B cell (primary cell): Measurements from ENCODE around the gene BCKDK. TPM values are rescaled to one million over a fixed set of nuclear protein-coding genes. Genes with fewer than 3 reads are reported as not detected.

Source experiments
- ATAC-seq: fragments of 200-7000 bp; cut with Tn5 transposase; one replicate; pipeline ENCODE4 v1.10.0; 2021; ENCODE audit warnings: low read depth, mild to moderate bottlenecking, moderate number of reproducible peaks, moderate library complexity
- CTCF ChIA-PET: fragments of 350-600 bp; sonication (Branson Sonifier 250); formaldehyde crosslinking; loops from one replicate; lab custom pipeline; 2021; ENCODE audit warnings: antibody characterized with exemption, inconsistent platforms; lab: Charles Lee
- POLR2A ChIA-PET: fragments of 350-600 bp; sonication (Branson Sonifier 250); formaldehyde crosslinking; loops from one replicate; lab custom pipeline; 2021; ENCODE audit warnings: antibody characterized with exemption; lab: Charles Lee
- DNase-seq: peaks from one replicate; pipeline ENCODE4 v3.0.0; 2013
- H2AFZ ChIP-seq: 2 replicates; pipeline ENCODE4 v1.6.1; 2012; ENCODE audit warnings: mild to moderate bottlenecking, low read depth, low read length; ENCODE audit not compliant: insufficient read depth, poor library complexity, severe bottlenecking
- H3K27ac ChIP-seq, 2 donors: 1 replicate in 1 of 2; 2 replicates in 1 of 2; pipeline ENCODE4 v1.5.1; 2012 to 2013; ENCODE audit warnings: low read length in 2 of 2, mild to moderate bottlenecking in 2 of 2, moderate library complexity in 1 of 2
- H3K27me3 ChIP-seq, 4 experiments: fragments of 200-600 bp in 1 of 4; sonication (generic) in 1 of 4; replicated peaks in 1 of 4; 1 replicate in 2 of 4; 2 replicates in 2 of 4; pipeline versions ENCODE4 v1.6.1 to v1.7.0; 2013 to 2016; ENCODE audit warnings: low read length in 3 of 4, mild to moderate bottlenecking in 2 of 4, mixed read lengths in 1 of 4, moderate library complexity in 1 of 4; ENCODE audit not compliant: insufficient read depth in 4 of 4, control insufficient read depth in 3 of 4; ENCODE audit errors: control extremely low read depth in 1 of 4
- H3K36me3 ChIP-seq, 2 experiments: replicated peaks in 1 of 2; 1 replicate in 1 of 2; 2 replicates in 1 of 2; pipeline versions ENCODE4 v1.6.1 to v1.7.1; 2013; ENCODE audit warnings: low read length in 1 of 2; ENCODE audit not compliant: insufficient read depth in 2 of 2, control insufficient read depth in 1 of 2; ENCODE audit errors: control extremely low read depth in 1 of 2, extremely low read depth in 1 of 2
- H3K4me1 ChIP-seq, 2 donors: fragments of 200-600 bp in 1 of 2; sonication (generic) in 1 of 2; 1 replicate in 1 of 2; 2 replicates in 1 of 2; pipeline versions ENCODE4 v1.5.1 to v1.6.1; 2013 to 2017; ENCODE audit warnings: low read length in 2 of 2; ENCODE audit not compliant: control insufficient read depth in 2 of 2, insufficient read depth in 2 of 2
- H3K4me2 ChIP-seq: replicated peaks from 2 replicates; pipeline ENCODE3; 2012; ENCODE audit warnings: mild to moderate bottlenecking, low read depth, low read length; ENCODE audit not compliant: poor library complexity, severe bottlenecking
- H3K4me3 ChIP-seq, 5 experiments: fragments of 200-600 bp in 1 of 5; sonication (generic) in 1 of 5; 1 replicate in 3 of 5; 2 replicates in 2 of 5; pipeline versions ENCODE4 v1.5.1 to v1.7.0; 2011 to 2016; ENCODE audit warnings: low read length in 4 of 5, mild to moderate bottlenecking in 4 of 5, low read depth in 2 of 5, control low read depth in 1 of 5, moderate library complexity in 1 of 5; ENCODE audit not compliant: insufficient read depth in 1 of 5; ENCODE audit errors: control extremely low read depth in 1 of 5, extremely low read depth in 1 of 5
- H3K79me2 ChIP-seq: fragments of 200-600 bp; sonication (generic); one replicate; pipeline ENCODE4 v1.6.0; 2016; ENCODE audit warnings: low read length; ENCODE audit not compliant: control insufficient read depth, insufficient read depth
- H3K9ac ChIP-seq: fragments of 200-600 bp; sonication (generic); 2 replicates; pipeline ENCODE4 v1.6.1; 2017; ENCODE audit warnings: mild to moderate bottlenecking, low read length, moderate library complexity
- H3K9me3 ChIP-seq, 3 donors: one replicate each; pipeline versions ENCODE4 v1.6.1 to v1.7.1; 2013; ENCODE audit warnings: low read length in 2 of 3; ENCODE audit not compliant: control insufficient read depth in 2 of 3, insufficient read depth in 1 of 3; ENCODE audit errors: control extremely low read depth in 1 of 3
- H4K20me1 ChIP-seq: 2 replicates; pipeline ENCODE4 v1.6.0; 2012; ENCODE audit warnings: mild to moderate bottlenecking, low read length; ENCODE audit not compliant: insufficient read depth, control insufficient read depth, poor library complexity, severe bottlenecking
- H3K27ac Mint-ChIP-seq: one replicate; pipeline ENCODE4 v1.8.0; 2021; ENCODE audit warnings: mixed read lengths
- H3K27me3 Mint-ChIP-seq: one replicate; pipeline ENCODE4 v1.8.0; 2021; ENCODE audit warnings: mixed read lengths
- H3K4me1 Mint-ChIP-seq: one replicate; pipeline ENCODE4 v1.8.0; 2021; ENCODE audit warnings: mixed read lengths
- H3K4me3 Mint-ChIP-seq: one replicate; pipeline ENCODE4 v1.8.0; 2021; ENCODE audit warnings: mixed read lengths
- H3K9me3 Mint-ChIP-seq: one replicate; pipeline ENCODE4 v1.8.0; 2022; ENCODE audit warnings: mixed read lengths; ENCODE audit not compliant: insufficient read depth
- CTCF ChIP-seq: fragments of 200-600 bp; IDR thresholded peaks from one replicate; pipeline ENCODE4 v1.8.0; 2022; ENCODE audit warnings: antibody characterized with exemption, mild to moderate bottlenecking
- EZH2 ChIP-seq: IDR thresholded peaks from 2 replicates; pipeline ENCODE4 v1.6.1; 2012; ENCODE audit warnings: borderline replicate concordance, low read depth, mild to moderate bottlenecking, moderate library complexity, low read length; ENCODE audit not compliant: insufficient read depth, poor library complexity, severe bottlenecking
- WGBS: methylation state at CpG from one replicate; pipeline ENCODE4 v1.1.5; 2013; ENCODE audit warnings: missing lambda C conversion rate; ENCODE audit not compliant: insufficient coverage; 5-methylcytosine and 5-hydroxymethylcytosine counted together
- intact Hi-C: fragments of 100-400 bp; cut with micrococcal nuclease; formaldehyde crosslinking; loops from one replicate; pipeline ENCODE4 v1.10.0; 2022
- polyA plus RNA-seq: library from polyadenylated mRNA; depleted of rRNA; stranded (reverse); fragments of >200 nt; gene quantifications from 2 replicates; pipeline ENCODE4 v1.2.3, GENCODE V29; 2012
- total RNA-seq, 2 donors: library from RNA; stranded (reverse); fragments of 120-200 nt in 1 of 2; gene quantifications; 1 replicate in 1 of 2; 2 replicates in 1 of 2; pipeline versions ENCODE4 v1.2.3 to v1.2.4, GENCODE V29; 2013 to 2022

Gene BCKDK
- total and polyA plus RNA-seq, 2 donors (not counting 1 experiment from before 2014, with no cell fraction given), result 24.7 to 27.6 TPM

GRCh38 chr16:31133046-31133501, 24.9 kb downstream of the BCKDK start:
- ChIA-PET CTCF (no interaction called here), POLR2A (no interaction called here)
- peaks cover 0 to 39% of the 10 kb centered on the region in 2 experiments for H3K36me3 ChIP-seq
- no peak overlapping the region for H3K9ac ChIP-seq
- intact Hi-C loops, result no loop called here
- Mint-ChIP-seq H3K9me3 (no peaks in the 10 kb centered on the region), H3K27ac (no peak overlapping the region), H3K27me3 (no peaks in the 10 kb centered on the region), H3K4me1 (no peaks in the 10 kb centered on the region), H3K4me3 (no peak overlapping the region)
- DNase-seq, result no peak
- no peak for TF ChIP-seq EZH2
- no peak for TF ChIP-seq CTCF
- no peaks in the 10 kb centered on the region for H3K27me3 ChIP-seq
- no peak for ATAC-seq
- WGBS, result 95% methylated on average over 6 of the region's 6 CpGs
- no peaks in the 10 kb centered on the region for H3K79me2 ChIP-seq
- H3K9me3 ChIP-seq, result no peaks in the 10 kb centered on the region
- H3K4me3 ChIP-seq, result no peak overlapping the region
- no peak overlapping the region for H3K4me2 ChIP-seq
- H2AFZ ChIP-seq, result no peak overlapping the region
- H4K20me1 ChIP-seq, result no peaks in the 10 kb centered on the region
- H3K4me1 ChIP-seq, result no peaks in the 10 kb centered on the region
- H3K27ac ChIP-seq, result no peak overlapping the region

- H2AFZ ChIP-seq, result no peak overlapping the region
- no peaks in the 10 kb centered on the region for H3K79me2 ChIP-seq
- no peak overlapping the region for H3K27ac ChIP-seq
- Mint-ChIP-seq H3K27me3 (no peaks in the 10 kb centered on the region), H3K9me3 (no peaks in the 10 kb centered on the region), H3K4me3 (no peak overlapping the region), H3K4me1 (no peaks in the 10 kb centered on the region), H3K27ac (no peak overlapping the region)
- 70% methylated on average over 2 of the region's 5 CpGs for WGBS
- H3K9me3 ChIP-seq, result no peaks in the 10 kb centered on the region
- no peak for ATAC-seq
- no peak overlapping the region for H3K9ac ChIP-seq
- peak; percentile 9 for DNase-seq
- H4K20me1 ChIP-seq, result no peaks in the 10 kb centered on the region
- peaks cover 0 to 31% of the 10 kb centered on the region in 2 experiments for H3K36me3 ChIP-seq
- intact Hi-C loops, result no loop called here
- no peaks in the 10 kb centered on the region for H3K27me3 ChIP-seq
- ChIA-PET CTCF (no interaction called here), POLR2A (interaction anchor here (0.5 kb wide), 1 partner anchor 14 kb away, joined by 4 read pairs; no protein-coding TSS in a partner anchor)
- no peak overlapping the region for H3K4me3 ChIP-seq
- H3K4me2 ChIP-seq, result no peak overlapping the region
- no peaks in the 10 kb centered on the region for H3K4me1 ChIP-seq
- TF ChIP-seq EZH2 (no peak), CTCF (no peak)
Measured at GRCh38 chr16:31134091-31134571, 25.9 kb downstream of the BCKDK start.
